ENCODE data around the gene TMPRSS3. TPM values are rescaled to one million over a fixed set of nuclear protein-coding genes. Genes with fewer than 3 reads are reported as not detected.

TMPRSS3 gene
- total RNA-seq, 1 donor from 2014 or later = not detected

GRCh38 chr21:42350318-42350910 lies 45.4 kb downstream of the TMPRSS3 start:
- no peak overlapping the region for H3K27ac ChIP-seq (ENCODE audit: low read depth, low read length)
- H3K36me3 ChIP-seq (ENCODE audit: control insufficient read depth in 3 of 3, insufficient read depth in 3 of 3, low read length in 3 of 3) = no peaks in the 10 kb centered on the region
- H3K9ac ChIP-seq (ENCODE audit: low read depth in 1 of 3, low read length in 3 of 3) = no peak overlapping the region
- peaks cover 0 to 3% (median 0%) of the 10 kb centered on the region in 3 donors for H3K9me3 ChIP-seq (ENCODE audit: control insufficient read depth in 3 of 3, low read length in 3 of 3)
- H3K4me3 ChIP-seq (ENCODE audit: low read length in 3 of 3) = no peak overlapping the region
- peaks cover 4 to 33% (median 12%) of the 10 kb centered on the region in 3 donors for H3K27me3 ChIP-seq (ENCODE audit: control insufficient read depth in 3 of 3, insufficient read depth in 3 of 3, low read length in 3 of 3)
- no peaks in the 10 kb centered on the region for H3K4me1 ChIP-seq (ENCODE audit: control insufficient read depth in 3 of 3, insufficient read depth in 3 of 3, low read length in 3 of 3)

GRCh38 chr21:42349420-42350317 lies 46.2 kb downstream of the TMPRSS3 start:
- Histone ChIP-seq H3K36me3 (ENCODE audit: control insufficient read depth in 3 of 3, insufficient read depth in 3 of 3, low read length in 3 of 3) (no peaks in the 10 kb centered on the region), H3K4me3 (ENCODE audit: low read length in 3 of 3) (no peak overlapping the region), H3K9ac (ENCODE audit: low read depth in 1 of 3, low read length in 3 of 3) (no peak overlapping the region), H3K4me1 (ENCODE audit: control insufficient read depth in 3 of 3, insufficient read depth in 3 of 3, low read length in 3 of 3) (no peaks in the 10 kb centered on the region), H3K27ac (ENCODE audit: low read depth, low read length) (no peak overlapping the region), H3K27me3 (ENCODE audit: control insufficient read depth in 3 of 3, insufficient read depth in 3 of 3, low read length in 3 of 3) (peaks cover 4 to 33% (median 12%) of the 10 kb centered on the region in 3 donors), H3K9me3 (ENCODE audit: control insufficient read depth in 3 of 3, low read length in 3 of 3) (peaks cover 0 to 3% (median 0%) of the 10 kb centered on the region in 3 donors)

GRCh38 chr21:42348762-42349161 lies 47.1 kb downstream of the TMPRSS3 start:
- Histone ChIP-seq H3K4me1 (ENCODE audit: control insufficient read depth in 3 of 3, insufficient read depth in 3 of 3, low read length in 3 of 3) (no peaks in the 10 kb centered on the region), H3K27me3 (ENCODE audit: control insufficient read depth in 3 of 3, insufficient read depth in 3 of 3, low read length in 3 of 3) (peaks cover 4 to 33% (median 16%) of the 10 kb centered on the region in 3 donors), H3K27ac (ENCODE audit: low read depth, low read length) (no peak overlapping the region), H3K4me3 (ENCODE audit: low read length in 3 of 3) (no peak overlapping the region), H3K36me3 (ENCODE audit: control insufficient read depth in 3 of 3, insufficient read depth in 3 of 3, low read length in 3 of 3) (no peaks in the 10 kb centered on the region), H3K9me3 (ENCODE audit: control insufficient read depth in 3 of 3, low read length in 3 of 3) (no peaks in the 10 kb centered on the region), H3K9ac (ENCODE audit: low read depth in 1 of 3, low read length in 3 of 3) (no peak overlapping the region)

- Histone ChIP-seq H3K9me3 (ENCODE audit: control insufficient read depth in 3 of 3, low read length in 3 of 3) (no peaks in the 10 kb centered on the region), H3K4me1 (ENCODE audit: control insufficient read depth in 3 of 3, insufficient read depth in 3 of 3, low read length in 3 of 3) (no peaks in the 10 kb centered on the region)
Observed at GRCh38 chr21:42347601-42348327, 48.1 kb downstream of the TMPRSS3 start.

GRCh38 chr21:42346866-42347600 lies 48.8 kb downstream of the TMPRSS3 start:
- Histone ChIP-seq H3K36me3 (ENCODE audit: control insufficient read depth in 3 of 3, insufficient read depth in 3 of 3, low read length in 3 of 3) (no peaks in the 10 kb centered on the region), H3K27ac (ENCODE audit: low read depth, low read length) (no peak overlapping the region), H3K4me3 (ENCODE audit: low read length in 3 of 3) (no peak overlapping the region), H3K27me3 (ENCODE audit: control insufficient read depth in 3 of 3, insufficient read depth in 3 of 3, low read length in 3 of 3) (peaks cover 0 to 27% (median 16%) of the 10 kb centered on the region in 3 donors), H3K9ac (ENCODE audit: low read depth in 1 of 3, low read length in 3 of 3) (no peak overlapping the region), H3K9me3 (ENCODE audit: control insufficient read depth in 3 of 3, low read length in 3 of 3) (no peaks in the 10 kb centered on the region), H3K4me1 (ENCODE audit: control insufficient read depth in 3 of 3, insufficient read depth in 3 of 3, low read length in 3 of 3) (no peaks in the 10 kb centered on the region)

More at GRCh38 chr21:42347601-42348327, 48.1 kb downstream of the TMPRSS3 start:
- H3K9ac ChIP-seq (ENCODE audit: low read depth in 1 of 3, low read length in 3 of 3) = no peak overlapping the region
- no peak overlapping the region for H3K4me3 ChIP-seq (ENCODE audit: low read length in 3 of 3)
- H3K36me3 ChIP-seq (ENCODE audit: control insufficient read depth in 3 of 3, insufficient read depth in 3 of 3, low read length in 3 of 3) = no peaks in the 10 kb centered on the region
- no peak overlapping the region for H3K27ac ChIP-seq (ENCODE audit: low read depth, low read length)
- H3K27me3 ChIP-seq (ENCODE audit: control insufficient read depth in 3 of 3, insufficient read depth in 3 of 3, low read length in 3 of 3) = peaks cover 3 to 32% (median 16%) of the 10 kb centered on the region in 3 donors

- Histone ChIP-seq H3K36me3 (ENCODE audit: control insufficient read depth in 3 of 3, insufficient read depth in 3 of 3, low read length in 3 of 3) (no peaks in the 10 kb centered on the region), H3K4me3 (ENCODE audit: low read length in 3 of 3) (no peak overlapping the region), H3K27me3 (ENCODE audit: control insufficient read depth in 3 of 3, insufficient read depth in 3 of 3, low read length in 3 of 3) (peaks cover 0 to 27% (median 16%) of the 10 kb centered on the region in 3 donors), H3K9ac (ENCODE audit: low read depth in 1 of 3, low read length in 3 of 3) (no peak overlapping the region), H3K4me1 (ENCODE audit: control insufficient read depth in 3 of 3, insufficient read depth in 3 of 3, low read length in 3 of 3) (no peaks in the 10 kb centered on the region), H3K27ac (ENCODE audit: low read depth, low read length) (no peak overlapping the region), H3K9me3 (ENCODE audit: control insufficient read depth in 3 of 3, low read length in 3 of 3) (no peaks in the 10 kb centered on the region)
Observed at GRCh38 chr21:42346441-42346840, 49.4 kb downstream of the TMPRSS3 start.

- H3K9ac ChIP-seq (ENCODE audit: low read depth in 1 of 3, low read length in 3 of 3) = no peak overlapping the region
- H3K27me3 ChIP-seq (ENCODE audit: control insufficient read depth in 3 of 3, insufficient read depth in 3 of 3, low read length in 3 of 3) = peaks cover 0 to 24% (median 16%) of the 10 kb centered on the region in 3 donors
- H3K9me3 ChIP-seq (ENCODE audit: control insufficient read depth in 3 of 3, low read length in 3 of 3) = no peaks in the 10 kb centered on the region
- H3K27ac ChIP-seq (ENCODE audit: low read depth, low read length) = no peak overlapping the region
- H3K4me3 ChIP-seq (ENCODE audit: low read length in 3 of 3) = no peak overlapping the region
- no peaks in the 10 kb centered on the region for H3K36me3 ChIP-seq (ENCODE audit: control insufficient read depth in 3 of 3, insufficient read depth in 3 of 3, low read length in 3 of 3)
- no peaks in the 10 kb centered on the region for H3K4me1 ChIP-seq (ENCODE audit: control insufficient read depth in 3 of 3, insufficient read depth in 3 of 3, low read length in 3 of 3)
Observed at GRCh38 chr21:42344631-42345030, 51.2 kb downstream of the TMPRSS3 start.

GRCh38 chr21:42343963-42344510 lies 51.8 kb downstream of the TMPRSS3 start:
- Histone ChIP-seq H3K27ac (ENCODE audit: low read depth, low read length) (no peak overlapping the region), H3K36me3 (ENCODE audit: control insufficient read depth in 3 of 3, insufficient read depth in 3 of 3, low read length in 3 of 3) (no peaks in the 10 kb centered on the region), H3K27me3 (ENCODE audit: control insufficient read depth in 3 of 3, insufficient read depth in 3 of 3, low read length in 3 of 3) (peaks cover 0 to 18% (median 13%) of the 10 kb centered on the region in 3 donors), H3K9me3 (ENCODE audit: control insufficient read depth in 3 of 3, low read length in 3 of 3) (no peaks in the 10 kb centered on the region), H3K4me3 (ENCODE audit: low read length in 3 of 3) (no peak overlapping the region), H3K9ac (ENCODE audit: low read depth in 1 of 3, low read length in 3 of 3) (no peak overlapping the region), H3K4me1 (ENCODE audit: control insufficient read depth in 3 of 3, insufficient read depth in 3 of 3, low read length in 3 of 3) (no peaks in the 10 kb centered on the region)

GRCh38 chr21:42343556-42343955 lies 52.3 kb downstream of the TMPRSS3 start:
- H3K9ac ChIP-seq (ENCODE audit: low read depth in 1 of 3, low read length in 3 of 3) = no peak overlapping the region
- H3K27ac ChIP-seq (ENCODE audit: low read depth, low read length) = no peak overlapping the region
- H3K27me3 ChIP-seq (ENCODE audit: control insufficient read depth in 3 of 3, insufficient read depth in 3 of 3, low read length in 3 of 3) = peaks cover 0 to 14% (median 13%) of the 10 kb centered on the region in 3 donors
- H3K9me3 ChIP-seq (ENCODE audit: control insufficient read depth in 3 of 3, low read length in 3 of 3) = no peaks in the 10 kb centered on the region
- no peaks in the 10 kb centered on the region for H3K36me3 ChIP-seq (ENCODE audit: control insufficient read depth in 3 of 3, insufficient read depth in 3 of 3, low read length in 3 of 3)
- H3K4me3 ChIP-seq (ENCODE audit: low read length in 3 of 3) = no peak overlapping the region
- H3K4me1 ChIP-seq (ENCODE audit: control insufficient read depth in 3 of 3, insufficient read depth in 3 of 3, low read length in 3 of 3) = no peaks in the 10 kb centered on the region

All from skeletal muscle tissue (tissue), 4 donors.